Stimulated activated CD8-positive, alpha-beta memory T cell treated with anti-CD3 and anti-CD28 coated beads, Interleukin-2, amount 100 ng/mL, for 48 hours (primary cell): ENCODE results near the gene CLPSL2.
"Not testable (repeated sequence)": the region's sequence is repeated elsewhere in the genome, so short reads cannot be mapped to it uniquely, and the experiment has no call there.

Experiments used
- DNase-seq, 2 donors: peaks; one replicate each; pipeline ENCODE4 v3.0.0-alpha.2; 2020; ENCODE audit warnings: low read depth in 2 of 2

CLPSL2 gene, protein sequence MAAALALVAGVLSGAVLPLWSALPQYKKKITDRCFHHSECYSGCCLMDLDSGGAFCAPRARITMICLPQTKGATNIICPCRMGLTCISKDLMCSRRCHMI

GRCh38 chr6:35776364-35777215, at the start of gene CLPSL2:
Gene CLPSL2 (plus strand): TSS chr6:35776598. CDS start chr6:35776619, 21 bp downstream.
- no peak for DNase-seq

GRCh38 chr6:35727231-35727934, 49.0 kb upstream of the CLPSL2 start:
- no peak for DNase-seq

GRCh38 chr6:35727935-35728682, 48.3 kb upstream of the CLPSL2 start:
- peak; percentile 73 to 80 for DNase-seq

DNA sequence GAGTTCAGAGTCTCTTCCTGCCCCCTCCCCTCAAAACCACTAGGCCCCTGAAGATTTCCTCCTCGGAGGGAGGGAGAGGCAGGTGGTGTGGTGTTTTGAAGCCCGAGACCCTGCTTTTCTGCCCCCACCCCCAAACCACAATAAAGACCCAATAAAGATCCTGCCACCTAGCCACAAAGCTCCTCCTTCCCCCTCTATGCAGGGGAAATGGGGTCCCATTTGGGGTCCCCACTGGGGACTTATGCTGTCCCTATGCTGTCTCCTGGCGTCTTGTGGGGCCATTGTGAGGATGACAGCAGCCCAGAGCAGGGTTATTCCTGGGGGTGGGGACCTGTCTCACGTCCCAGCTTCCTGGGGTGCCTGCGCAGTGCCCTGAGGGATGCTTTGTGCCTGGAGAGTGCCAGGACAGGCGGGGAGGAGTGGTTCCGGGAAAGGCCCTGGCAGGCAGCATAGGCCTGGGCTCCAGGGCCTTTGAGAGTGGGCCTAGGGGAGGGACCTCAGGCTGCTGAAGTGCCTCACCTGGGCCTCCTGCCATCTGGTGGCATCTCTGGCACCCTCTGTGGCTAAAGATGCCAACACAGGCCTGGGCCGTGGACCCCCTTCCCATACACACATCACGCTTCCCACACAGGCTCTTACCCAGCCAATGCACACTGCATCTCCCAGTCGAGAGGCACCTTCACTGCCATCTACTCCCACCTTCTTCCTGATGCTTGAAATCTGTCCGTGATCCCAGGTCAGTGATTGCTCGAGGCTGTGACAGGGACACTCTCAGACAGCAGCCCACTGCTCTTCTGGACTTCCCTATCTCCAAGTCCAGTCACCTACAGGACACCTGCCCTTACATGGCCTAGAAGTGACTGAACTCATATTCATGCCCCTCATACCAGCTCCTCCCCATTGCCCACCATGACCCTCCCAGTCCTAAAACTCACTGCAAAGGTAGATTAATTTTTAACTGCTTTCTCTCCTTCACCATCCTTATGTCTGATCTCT, 47.4 kb upstream of the CLPSL2 start:
- no peak for DNase-seq

GRCh38 chr6:35729722-35730121, 46.7 kb upstream of the CLPSL2 start:
- no peak for DNase-seq

GRCh38 chr6:35730745-35731413, 45.5 kb upstream of the CLPSL2 start:
- no peak for DNase-seq

DNA sequence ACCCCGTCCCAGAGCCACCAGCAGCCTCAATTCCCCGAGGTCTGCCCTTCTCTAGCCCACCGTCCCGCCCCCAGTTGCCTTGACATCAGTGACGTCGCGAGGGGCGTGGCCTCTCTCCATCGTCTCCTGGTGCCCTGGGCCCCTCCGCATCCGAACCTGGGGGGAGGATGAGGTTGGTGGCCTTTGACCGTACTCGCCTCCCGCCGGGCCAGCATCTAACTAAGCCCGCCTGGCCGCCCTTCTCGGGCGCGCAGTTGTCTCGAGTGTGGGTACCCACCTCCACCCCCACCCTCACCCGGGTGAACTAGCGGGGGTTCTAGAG, 45.0 kb upstream of the CLPSL2 start:
- DNase-seq = peak; percentile 93 to 96

DNA sequence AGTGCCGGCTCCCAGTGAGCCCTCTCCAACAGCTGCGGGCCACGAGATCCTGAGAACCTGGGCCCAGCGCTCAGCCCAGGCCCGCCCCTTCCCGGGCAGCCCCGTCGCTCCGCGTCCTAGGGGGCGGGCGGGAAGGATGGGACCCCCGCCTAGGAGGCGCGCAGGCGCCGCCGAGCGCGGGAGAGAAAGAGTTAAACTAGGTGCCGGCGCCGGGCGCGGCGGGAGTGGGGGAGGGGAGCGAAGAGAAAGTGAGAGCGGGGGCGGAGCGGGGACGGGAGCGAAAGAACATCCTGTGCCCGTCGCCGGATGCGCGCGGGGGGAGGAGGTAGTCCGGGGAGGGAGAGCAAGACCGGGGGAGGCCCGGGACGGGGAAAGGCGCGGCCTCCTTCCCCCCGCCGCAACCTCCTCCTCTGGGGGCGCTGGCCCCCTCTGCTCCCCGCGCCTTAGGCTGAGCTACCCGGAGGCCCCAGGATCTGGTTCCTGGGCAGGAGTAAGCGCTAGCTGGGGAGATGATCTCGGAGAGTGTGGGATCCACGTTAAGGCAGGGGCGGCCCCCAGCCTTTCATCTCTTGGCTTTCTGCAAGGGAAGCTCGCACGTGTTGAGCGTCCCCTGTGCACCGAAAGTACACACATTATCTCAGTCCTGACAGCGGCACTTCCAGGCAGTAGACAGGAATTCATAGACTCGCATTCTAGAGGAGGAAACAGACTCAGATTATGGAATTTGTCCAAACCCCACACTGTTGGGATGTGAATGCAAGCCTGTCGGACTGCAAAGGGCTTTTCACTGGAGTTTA, 44.5 kb upstream of the CLPSL2 start:
- peak; percentile 92 to 94 for DNase-seq

DNA sequence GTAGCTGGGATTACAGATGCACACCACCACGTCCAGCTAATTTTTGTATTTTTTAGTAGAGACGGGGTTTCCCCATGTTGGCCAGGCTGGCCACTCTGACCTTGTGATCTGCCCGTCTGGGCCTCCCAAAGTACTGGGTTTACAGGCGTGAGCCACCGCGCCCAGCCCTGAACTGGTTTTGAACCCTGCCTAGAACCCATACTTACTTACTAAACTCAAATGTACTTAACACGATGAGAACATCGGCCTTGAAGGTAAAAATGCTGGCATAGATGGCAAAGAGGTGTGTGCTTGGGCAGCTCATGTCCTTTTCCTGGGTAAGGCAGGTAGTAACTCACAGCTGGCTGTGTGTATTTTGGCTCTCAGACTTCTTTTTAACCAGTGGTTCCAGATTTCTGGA, 42.8 kb upstream of the CLPSL2 start:
- DNase-seq = no peak

DNA sequence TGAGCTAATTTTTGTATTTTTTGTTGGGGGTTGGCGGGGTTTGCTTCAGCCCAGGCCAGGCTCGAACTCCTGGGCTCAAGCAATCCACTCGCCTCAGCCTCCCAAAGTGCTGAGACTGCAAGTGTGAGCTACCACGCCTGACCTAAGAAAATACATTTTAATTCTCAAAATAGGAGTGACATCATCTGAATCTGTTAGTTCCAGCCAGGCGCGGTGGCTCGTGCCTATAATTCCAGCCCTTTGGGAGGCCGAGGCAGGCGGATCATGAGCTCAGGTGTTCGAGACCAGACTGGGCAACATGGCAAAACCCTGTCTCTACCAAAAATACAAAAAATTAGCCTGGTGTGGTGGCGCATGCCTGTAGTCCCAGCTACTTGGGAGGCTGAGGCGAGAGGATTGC, 42.1 kb upstream of the CLPSL2 start:
- not testable (repeated sequence) for DNase-seq

DNA sequence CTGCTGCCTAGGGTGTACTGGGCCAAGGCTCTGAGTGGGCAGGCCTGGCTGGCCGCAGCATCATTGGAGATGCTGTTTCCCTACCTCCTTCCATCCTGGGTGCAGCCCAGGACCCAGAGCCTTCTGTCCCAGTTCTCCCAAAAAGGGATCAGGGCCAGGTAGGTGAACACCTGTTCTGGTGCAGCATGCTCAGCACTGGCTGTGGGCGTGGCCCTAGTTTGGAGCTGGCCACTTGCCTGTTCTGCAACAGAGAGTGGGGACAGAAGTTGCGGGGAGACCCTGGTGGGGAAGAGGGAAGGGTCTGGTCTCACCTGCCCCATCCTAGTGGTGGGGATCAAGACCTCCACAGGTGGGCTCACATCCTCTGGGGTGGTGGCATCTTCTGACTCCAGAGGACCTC, 40.9 kb upstream of the CLPSL2 start:
- no peak for DNase-seq

GRCh38 chr6:35736253-35736894, 40.0 kb upstream of the CLPSL2 start:
- DNase-seq = peak; percentile 72 to 78

GRCh38 chr6:35736982-35737412, 39.4 kb upstream of the CLPSL2 start, which contains the start of gene ARMC12:
Gene ARMC12 (plus strand): TSS chr6:35737032. CDS start chr6:35737109, 77 bp downstream.
- no peak for DNase-seq

- no peak for DNase-seq
Measured at GRCh38 chr6:35737413-35738211, 38.8 kb upstream of the CLPSL2 start.

DNA sequence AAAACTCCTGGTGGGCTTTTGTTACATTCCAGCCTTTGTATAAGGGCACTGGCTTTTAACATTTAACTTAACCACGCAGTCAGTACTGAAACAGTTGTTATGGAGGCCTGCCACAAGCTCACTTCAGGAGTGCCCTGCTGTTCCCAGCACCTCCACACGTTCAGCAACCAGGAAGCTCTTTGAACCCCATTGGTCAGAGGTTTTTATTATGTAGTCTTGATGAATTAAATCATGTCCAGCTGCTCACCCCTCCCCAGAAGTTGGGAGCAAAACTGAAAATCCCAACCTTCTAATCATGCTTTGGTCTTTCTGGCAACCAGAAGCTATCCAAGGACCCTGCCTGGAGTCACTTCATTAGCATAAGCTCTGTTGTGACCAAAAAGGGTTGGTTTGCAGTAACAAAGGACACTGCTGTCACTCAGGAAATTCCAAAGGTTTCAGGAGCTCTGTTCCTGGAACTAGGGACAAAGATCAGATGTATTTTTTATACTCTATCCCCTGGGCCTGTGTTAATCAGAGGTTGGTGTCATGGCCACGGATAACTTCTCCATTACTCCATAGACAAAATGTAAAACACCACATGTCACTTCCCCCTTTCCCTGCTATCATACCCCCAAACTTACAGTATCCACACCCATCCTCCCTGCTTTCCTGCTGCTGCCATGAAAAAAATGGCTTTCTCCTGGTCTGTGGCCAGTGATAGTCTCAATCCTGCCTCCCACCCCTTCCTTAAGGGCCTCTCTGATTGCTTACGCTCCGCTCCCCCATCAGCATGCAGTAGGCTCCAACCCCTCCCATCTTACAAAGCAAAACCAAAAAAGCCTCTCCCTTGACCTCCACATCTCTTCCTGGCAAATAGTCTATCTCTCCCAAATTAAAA, 36.5 kb upstream of the CLPSL2 start:
- no peak for DNase-seq

DNA sequence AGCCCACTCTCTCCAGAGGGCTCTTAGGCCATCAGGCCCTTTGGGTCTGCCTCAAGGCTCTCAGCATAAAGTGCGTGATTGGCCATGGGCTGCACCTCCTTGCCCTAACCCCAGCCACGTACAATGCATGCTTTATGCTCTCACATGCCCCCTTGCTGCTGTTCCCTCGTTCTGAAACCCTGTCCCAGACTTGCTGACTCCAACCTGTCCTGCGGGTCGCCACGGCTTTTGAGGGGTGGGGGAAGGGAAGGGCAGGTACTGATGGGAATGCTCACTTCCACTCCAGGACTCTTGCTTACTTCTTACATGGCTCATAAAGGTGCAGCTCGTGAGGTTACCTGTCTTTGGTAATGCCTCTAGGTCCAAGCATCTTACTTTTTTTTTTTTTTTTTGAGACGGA, 33.6 kb upstream of the CLPSL2 start:
- DNase-seq = no peak

GRCh38 chr6:35745509-35745908, 30.9 kb upstream of the CLPSL2 start:
- no peak for DNase-seq
